HG02763 (cell line): ENCODE data around the gene SURF4.
A peak's percentile ranks its signal among the peaks of the same experiment; 100 is the strongest.

Experiments used
- ATAC-seq: cut with Tn5 transposase; IDR thresholded peaks from one replicate; pipeline ENCODE4 v1.9.1; 2021; ENCODE audit warnings: mild to moderate bottlenecking, moderate library complexity; ENCODE audit not compliant: unreplicated experiment

The SURF4 gene

DNA sequence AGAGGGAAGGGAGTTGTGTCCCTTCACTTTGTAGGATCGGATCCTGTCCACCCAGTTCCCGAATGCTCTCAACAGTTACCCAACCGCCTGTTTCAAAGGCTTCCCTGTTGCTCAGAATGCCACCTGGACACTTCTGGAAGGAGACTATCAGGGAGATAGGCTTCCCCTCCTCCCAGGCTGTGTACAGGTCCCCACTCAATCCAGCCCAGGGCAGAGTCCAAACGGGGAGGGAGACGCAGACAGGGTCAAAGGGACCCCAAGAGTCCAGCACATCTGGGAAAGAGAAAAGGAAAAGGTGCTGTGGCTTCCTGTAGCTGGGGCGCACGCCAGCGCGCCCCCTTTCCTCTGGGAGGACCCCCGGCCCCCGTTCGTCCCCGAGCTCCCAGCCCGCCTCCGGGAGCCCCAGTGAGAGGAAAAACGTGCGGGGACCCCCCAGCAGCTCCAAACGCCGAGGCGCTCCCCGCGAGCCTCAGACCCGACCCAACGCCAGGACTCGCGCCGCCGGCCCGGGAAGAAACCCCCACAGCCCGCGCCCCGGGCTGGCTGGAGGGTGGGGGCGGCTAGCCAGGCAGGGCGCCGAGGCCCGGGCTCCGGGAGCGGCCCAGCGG lies 640 bp downstream of the SURF4 start:
- peak; percentile 6 for ATAC-seq

DNA sequence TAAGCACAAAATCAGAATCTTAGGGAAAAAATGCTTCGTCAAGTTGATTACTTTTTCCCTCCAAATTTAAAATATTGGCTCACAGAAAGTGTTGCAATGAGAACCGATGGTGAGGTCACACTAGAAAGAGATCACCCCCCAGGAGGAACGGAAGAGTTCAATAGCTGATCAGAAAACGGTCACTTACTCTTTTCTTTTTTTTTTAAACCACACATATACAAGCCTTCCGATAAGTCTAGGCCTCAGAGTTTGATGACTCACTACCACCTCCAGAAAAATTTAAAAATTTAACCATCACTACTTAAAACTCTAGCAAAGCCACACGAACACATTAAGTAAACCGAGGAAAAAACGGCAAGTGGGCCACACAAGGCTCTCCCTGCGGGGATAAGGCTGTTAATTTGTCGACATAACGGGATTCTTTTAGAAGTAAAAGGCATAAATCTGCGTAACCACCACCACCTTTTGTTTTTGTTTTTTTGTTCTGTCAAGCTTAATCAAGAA lies 1.2 kb downstream of the SURF4 start:
- ATAC-seq = no peak

DNA sequence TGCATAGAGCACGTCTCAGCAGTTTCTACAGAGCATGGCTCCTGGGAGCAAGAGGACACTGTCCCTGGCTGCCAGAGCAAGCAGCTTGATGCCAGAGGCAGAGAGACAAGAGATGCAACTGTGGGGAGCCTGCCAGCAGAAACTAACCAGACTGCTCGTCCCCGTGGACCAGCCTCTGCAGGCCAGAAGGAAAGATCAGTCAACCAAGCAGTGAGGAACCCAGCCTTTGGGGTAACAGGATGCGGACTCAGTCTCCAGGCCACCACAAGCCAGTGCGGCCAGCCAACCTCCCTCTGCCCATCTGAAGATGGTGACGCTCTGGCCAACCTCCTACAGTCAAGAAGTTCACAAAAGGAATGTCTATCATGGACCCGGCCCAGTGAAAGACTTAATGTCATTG lies 3.7 kb downstream of the SURF4 start:
- no peak for ATAC-seq

DNA sequence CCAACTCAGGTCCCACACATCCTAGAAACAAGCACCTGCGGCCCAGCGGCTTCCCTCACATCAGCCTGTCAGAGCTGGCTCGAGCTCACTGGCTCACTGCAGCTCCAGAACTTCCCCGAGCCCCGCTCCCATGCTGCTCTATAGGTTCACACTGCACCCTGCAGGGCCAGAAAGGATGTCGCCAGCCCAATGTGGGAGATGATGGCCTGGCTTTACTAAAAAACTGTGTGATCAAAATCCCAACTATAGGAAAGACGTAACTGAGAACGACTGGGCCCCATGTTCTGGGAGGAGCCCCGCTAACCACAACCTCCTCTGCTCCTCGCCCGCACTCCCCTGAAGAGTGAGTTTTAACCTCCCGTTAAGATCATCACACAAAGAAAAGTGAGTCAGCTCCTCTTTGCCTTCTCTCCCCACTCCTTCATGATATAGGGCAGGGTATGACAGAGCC lies 4.6 kb downstream of the SURF4 start:
- no peak for ATAC-seq

DNA sequence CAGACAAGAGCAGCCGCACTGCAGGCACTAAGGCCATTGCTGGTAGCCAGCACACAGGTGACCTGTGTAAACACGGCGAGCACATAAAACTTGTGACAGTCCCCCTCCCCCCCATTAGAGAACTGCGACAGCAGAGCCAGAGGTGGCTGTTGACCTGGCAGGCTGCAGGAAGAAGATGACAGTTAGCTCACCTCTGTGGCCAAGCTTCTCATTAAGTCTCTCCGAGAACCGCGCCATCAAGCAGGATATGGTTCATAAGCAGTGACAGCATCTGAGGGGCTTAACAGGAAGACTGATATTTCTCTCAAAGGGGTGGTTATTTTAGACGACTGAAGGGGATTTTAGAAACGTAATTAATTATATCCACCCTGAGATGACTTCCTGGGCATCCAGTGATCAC lies 5.2 kb downstream of the SURF4 start:
- ATAC-seq = no peak

DNA sequence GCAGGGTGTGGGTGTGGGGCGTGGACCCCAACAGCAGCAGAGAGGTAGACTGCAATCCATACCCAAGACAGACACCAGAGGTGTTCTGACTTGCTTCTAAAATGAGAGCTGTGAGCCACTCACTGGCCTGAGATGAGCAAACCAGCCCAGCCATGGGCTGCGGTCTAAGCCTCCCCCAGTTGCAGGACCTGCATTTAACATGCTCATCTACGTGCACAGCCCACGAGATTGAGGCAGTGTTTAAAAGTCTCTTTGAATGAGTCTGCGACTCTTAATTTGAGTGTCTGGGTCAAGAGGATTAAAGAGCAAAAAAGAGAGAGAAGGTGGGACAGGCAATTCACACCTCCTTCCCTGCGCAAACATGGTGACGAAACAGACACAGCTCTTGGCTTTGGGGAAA lies 5.9 kb downstream of the SURF4 start:
- ATAC-seq = no peak

DNA sequence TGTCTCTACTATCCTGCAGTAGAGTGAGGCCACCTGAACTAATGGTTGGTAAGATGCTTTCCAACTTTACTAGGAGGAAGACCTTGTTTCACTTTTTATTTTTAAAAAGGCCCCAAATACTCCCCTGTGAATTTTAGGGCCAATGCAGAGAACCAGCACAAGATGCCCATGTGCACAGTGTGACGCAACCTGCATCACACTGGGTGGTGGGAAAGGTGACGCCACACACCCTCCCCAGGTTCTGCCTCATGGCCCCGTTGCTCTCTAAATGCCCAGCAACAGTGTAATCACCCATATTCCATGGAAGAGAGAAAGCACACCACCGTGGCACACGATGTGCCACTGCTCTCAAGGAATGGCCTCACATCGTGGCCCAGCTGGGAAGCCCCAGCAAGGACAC lies 6.4 kb downstream of the SURF4 start:
- no peak for ATAC-seq

DNA sequence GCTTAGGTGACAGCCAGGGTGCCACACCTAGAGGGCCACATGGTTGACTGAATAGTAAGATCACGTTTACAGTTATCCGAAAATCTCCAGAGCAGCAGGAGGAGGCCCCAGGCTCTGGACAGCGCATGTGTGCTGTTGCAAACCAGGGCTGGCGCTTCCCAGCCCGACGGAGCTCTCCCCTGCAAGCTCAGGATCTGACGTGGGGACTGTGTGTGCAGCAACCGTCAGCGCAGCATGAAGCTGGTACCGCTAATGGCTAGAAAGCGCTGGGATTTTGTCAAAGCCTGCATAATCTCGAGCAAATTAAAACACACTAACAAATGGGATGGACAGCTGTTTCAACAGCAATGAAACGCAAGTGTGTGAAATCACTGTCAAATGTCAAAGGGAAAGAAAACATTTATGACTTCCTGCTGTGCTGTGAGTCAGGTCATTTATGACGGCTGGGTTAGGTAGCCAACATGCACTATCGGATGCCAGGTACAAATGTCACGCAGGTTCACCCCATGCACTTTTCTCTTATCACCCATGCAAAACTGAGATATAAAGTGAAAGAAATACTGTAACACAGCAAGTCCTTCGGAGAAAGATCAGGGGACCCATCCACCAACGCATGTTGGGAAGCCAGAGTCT lies 7.5 kb downstream of the SURF4 start:
- no peak for ATAC-seq

DNA sequence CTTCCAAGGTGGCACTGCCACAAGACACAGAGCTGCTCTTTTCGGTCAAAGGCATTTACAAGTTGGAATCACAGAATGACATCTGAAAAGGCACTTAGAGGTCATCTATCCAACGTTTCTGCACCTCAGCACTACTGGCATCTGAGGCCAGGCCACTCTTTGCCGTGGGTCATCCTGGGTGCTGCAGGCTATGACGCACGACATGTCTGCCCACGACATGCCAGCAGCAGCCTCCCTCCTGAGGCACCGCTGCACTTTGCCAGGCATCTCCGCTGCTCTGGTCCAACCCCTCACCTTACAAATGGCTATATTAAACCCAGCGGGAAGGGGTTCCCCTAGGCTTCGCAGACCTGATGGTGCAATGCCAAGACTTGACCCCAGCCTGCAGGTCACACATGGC lies 8.1 kb downstream of the SURF4 start:
- ATAC-seq = no peak

DNA sequence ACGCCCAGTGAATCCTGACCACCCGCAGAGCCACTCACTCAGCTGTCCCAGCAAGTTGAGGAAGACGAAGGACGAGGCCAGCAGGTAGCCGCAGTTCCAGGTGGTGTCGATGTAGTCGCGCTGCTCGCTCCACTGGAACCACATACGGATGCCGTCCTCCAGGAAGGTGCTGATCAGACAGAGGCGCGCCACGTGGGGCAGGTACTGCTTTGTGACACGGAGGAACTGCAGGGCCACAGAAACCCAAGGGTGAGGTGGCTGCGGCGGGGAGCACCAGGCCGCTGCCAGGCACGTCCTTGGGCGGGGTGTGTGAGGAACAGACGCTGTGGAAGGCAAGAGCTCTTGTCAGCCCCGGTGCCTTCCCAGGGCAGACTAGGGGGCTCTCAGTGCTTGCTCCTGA lies 8.6 kb downstream of the SURF4 start:
- ATAC-seq = no peak

DNA sequence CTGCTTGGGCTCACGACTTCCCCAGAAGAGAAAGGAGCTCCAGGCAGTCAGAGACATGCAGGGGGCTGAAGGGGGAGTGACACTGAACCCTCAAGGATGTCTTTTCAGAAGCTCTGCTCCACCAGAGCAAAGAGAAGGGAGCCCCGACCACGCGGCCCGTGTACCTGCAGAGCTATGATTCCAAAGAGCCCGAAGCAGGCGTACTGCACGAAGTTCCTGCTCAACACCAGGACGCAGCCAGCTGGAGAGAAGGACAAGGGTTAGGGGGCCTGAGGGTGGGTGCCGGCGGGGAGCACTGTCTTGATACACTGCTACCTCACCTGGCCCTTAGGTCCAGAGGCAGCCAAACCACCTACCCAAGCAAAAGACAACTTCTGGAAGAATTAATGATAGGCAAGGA lies 9.4 kb downstream of the SURF4 start:
- ATAC-seq = no peak

DNA sequence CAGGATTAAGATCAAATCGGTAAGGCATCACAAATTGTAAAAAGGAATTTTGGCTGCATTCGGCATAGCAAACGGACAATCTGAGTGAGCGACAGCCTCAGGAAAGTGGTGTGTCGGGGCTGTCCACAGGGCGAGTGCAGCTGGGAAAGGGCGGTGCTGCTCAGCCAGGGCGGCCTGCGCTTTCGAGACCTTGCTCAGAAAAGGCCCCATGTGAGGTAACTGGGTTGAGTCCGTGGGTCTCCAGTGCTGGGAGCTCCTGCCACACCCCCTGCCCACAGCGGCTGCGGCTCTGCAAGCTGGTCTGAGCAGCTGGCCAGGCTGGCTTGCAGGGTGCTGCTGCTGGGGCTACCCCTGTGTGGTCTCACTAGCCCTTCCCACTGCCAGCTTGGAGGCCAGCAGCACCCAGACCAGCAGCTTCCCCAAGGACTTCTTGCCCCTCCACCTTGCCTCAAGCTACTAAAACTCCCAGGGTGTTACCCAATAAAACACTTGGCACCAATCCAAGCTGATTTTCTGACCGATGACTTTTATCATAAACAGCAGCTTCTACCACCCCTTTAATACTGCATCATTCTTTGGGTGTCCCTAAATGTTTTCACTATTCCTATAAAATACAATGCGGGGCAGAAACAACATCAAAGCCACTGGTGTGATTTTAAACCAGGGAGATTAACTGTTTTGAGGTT lies 13.4 kb downstream of the SURF4 start:
- ATAC-seq = no peak

DNA sequence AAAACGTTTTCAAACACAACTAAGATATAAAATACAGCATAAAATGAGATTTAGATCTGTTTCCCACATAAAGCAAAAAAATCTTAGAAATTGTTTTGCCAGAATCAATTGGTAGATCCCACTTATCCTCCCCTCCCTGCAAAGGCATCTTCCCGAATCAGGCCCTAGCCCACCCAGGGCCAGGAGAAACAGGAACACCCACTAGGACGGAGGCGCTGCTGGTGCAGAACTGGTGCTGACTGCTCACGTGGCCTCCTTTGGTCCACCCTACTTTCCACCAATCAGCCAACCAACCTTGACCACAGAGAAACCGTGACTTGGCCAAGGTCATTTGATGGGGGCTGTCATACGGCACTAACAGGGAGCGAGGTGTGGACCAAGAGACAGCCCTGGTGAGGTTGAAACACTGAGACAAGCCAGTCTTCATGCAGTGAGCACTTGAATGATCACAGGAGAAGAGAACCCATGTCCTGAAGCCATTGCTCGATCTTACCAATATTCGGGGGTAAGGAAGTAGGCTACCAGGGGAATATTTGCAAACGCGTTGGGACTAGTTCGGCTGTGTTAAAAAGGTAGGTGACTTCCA lies 14.3 kb downstream of the SURF4 start:
- no peak for ATAC-seq

DNA sequence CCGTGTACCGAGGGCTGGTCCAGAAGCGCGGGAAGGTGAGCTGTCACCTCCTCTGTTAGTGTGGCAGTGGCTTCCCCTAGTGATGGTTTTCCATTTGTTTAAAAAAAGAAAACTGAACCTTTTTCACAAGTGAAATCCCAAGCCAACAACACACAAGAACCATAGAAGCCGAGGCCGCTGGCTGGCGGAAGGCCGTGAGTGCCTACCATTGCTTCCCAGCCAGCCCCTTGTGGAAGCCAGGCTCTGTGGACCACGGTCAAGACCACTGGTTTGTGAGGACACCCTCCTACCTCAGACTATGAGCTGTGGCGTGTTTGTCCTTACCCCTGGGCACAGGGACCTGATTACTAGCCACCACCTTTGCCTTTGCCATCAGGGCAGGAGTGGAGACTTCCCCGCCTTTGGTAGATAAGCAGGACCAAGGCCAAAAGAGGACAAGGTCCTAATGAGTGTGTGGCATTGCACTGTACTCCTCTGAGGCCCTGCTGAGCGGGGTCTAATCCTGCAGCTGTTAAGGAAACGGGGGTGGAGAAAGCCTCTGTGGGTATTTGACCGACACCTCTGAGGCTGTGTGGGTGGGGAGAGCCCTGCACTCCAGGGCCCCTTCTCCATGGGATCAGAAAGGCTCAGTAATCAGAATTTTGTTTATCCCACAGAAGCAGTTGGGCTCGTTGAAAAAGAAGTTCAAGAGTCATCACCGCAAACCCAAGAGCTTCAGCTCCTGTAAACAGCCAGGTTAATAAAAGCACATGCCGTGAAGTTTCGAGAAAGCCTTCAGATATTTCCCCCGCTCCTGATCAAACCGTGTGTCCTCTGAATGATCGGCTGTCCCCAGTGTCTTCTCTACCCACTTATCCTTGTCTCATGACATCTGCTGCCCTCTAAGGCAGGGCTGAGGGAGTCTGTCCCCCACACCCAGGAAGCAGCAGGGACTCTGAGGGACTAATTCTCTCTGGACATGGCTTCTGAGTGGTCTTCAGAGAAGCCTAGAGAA lies 15.2 kb downstream of the SURF4 start:
- ATAC-seq = no peak

DNA sequence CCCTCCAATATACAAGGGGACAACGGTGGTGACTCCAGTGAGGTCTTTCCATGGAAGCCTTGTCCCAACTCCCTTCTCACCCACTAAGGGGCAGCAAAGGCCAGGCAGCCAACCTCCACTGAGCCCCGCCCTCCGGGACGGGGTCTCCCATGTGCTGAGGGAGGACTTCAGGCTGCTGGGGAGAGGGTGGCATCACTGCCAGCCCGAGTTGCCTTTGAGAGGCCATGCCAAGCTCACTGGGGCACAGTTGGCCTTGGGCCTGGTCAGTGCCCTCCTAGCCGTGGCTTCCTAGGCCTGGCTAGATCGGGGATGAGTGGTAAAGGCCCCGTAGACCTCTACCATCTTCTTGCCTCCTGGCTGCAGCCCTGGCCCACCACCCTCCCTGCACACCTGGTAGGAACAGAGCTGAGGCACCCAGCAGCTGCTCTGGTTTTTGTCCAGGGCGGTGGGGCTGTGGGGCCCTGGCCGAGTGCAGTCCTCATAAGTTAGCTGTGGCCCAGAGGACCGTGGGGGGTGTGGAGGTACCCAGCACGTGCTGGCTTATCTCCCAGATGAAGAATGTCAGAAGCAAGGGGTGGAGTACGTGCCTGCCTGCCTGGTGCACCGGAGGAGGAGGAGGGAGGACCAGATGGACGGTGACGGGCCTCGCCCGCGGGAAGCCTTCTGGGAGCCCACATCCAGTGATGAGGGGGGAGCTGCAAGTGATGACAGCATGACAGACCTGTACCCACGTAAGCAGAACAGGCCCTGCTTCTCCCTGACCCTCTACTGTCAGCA lies 16.3 kb downstream of the SURF4 start:
- no peak for ATAC-seq

DNA sequence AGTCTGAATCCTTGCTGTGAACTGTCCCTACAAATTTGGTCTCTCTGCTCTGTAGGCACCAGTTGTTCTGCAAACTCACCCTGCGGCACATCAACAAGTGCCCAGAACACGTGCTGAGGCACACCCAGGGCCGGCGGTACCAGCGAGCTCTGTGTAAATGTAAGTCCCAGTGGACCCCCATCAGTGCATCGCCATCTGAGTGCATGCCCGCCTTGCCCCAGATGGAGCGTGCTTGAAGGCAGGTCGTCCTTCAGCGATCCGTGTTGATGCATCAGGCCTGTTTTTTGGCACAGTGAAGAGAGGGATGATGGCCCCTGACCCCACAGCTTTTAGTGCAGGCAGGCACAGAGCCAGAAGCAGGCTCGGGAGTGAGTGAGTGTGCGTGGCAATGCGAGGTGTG lies 18.2 kb downstream of the SURF4 start:
- ATAC-seq = no peak

DNA sequence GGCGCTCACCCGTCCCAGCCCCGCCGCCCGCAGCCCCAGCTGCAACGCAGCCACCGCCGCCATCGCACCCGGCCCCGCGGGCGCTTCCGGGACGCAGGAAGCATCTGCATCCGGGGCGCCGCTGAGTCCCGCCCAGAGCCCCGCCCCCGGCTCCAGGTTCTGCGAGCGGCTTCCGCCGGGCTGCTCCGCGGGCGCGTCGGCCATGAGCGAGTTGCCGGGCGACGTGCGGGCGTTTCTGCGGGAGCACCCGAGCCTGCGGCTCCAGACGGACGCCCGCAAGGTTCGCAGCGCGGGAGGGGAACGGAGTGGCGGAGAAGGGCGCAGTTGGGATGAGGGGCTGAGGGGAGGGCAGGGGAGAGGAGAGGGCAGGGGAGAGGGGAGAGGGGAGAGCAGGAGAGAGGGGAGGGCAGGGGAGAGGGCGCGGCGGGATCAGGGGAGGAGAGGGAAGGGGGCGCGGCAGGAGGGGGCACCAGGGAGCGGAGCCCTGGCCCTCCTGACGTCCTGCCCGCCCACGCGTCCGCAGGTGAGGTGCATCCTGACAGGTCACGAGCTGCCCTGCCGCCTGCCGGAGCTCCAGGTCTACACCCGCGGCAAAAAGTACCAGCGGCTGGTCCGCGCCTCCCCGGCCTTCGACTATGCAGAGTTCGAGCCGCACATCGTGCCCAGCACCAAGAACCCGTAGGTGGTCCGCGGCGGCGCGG lies 19.3 kb downstream of the SURF4 start, which contains the start of the genes SURF1 and SURF2:
Gene SURF1, minus strand, starts transcription at position 97 of the 701 bp plus-strand sequence. Its CDS starts 34 bp downstream, at position 63.
Gene SURF2, plus strand, starts transcription at position 160 of the 701 bp plus-strand sequence. Its CDS starts 43 bp downstream, at position 203.
- ATAC-seq = peak; percentile 57

DNA sequence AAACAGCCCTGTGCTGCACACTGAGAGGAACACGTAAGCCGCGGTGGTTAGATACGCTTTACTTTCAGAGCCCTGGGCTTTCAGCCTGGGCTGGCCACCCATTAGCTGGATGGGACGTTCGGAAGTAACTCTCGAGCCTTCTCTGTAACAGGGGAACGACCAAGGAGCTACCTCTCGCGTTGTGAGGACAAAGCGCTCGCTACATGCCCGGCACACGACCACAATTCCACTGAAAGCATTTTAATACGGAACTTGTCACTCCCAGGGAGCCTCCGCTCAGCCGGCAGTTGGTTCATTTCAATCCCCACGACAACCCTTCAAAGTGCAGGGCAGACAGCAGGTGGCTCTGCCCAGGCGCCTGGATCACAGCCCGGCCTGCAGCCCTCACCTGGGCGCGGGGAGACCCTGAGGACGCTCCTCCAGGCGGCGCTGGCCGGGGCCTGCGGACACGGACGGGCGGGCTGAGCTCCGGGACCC lies 19.9 kb downstream of the SURF4 start:
- ATAC-seq = peak; percentile 29

DNA sequence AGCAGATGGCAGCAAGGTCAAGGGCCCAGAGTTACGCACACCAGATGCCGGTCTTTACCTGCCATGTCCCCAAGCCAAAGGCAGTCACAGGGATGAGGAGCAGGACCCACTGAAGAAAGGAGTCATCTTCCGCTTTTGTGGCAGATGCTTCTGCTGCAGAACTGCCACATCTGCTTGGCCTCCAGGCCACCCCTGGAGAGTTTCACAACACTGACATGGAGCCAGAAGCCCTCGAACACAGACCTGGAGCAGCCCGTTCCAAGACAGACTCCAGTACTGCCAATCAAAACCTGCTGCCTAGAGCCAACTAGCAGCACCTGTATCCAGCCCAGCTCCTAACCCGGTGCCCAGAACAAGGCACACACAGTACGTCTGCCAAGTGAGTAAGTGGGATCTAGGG lies 21.1 kb downstream of the SURF4 start:
- no peak for ATAC-seq
